Liver (tissue), 3 donors: Measurements from ENCODE around the gene SHOC2.

Experiments used
- RAD21 ChIP-seq, 2 donors: IDR thresholded peaks; 2 replicates each; pipeline ENCODE4 v1.6.1; 2016; ENCODE audit warnings: antibody characterized with exemption in 2 of 2, mild to moderate bottlenecking in 2 of 2
- TF ChIP-seq, protein P1 (sequence below): fragments of 150-350 bp; IDR thresholded peaks from 2 replicates; pipeline ENCODE4 v1.5.1; 2017; ENCODE audit warnings: improper control_type of control experiment, low read depth, low read length; ENCODE audit not compliant: missing input control
- donor health status: healthy.
- donor health status: healthy.

DNA sequence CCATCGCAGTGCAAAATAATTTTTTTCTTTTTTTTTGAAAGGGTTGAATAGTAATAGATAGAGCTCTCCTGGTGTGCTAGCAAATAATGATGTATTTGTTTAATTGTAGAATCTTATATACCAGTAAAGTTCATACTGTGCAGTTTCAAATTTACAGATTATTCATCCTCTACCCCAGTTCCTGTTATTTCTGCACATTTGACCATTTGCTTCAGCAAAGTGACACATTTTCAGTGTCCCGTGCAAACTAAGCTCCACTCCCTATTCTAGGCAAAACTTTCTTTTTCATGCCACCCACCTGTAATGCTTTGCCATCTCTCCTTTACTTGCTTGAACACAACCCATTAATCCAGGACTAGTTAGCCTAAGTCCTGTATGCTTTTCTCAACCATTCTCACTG lies 43.0 kb downstream of the SHOC2 start:
- TF ChIP-seq, protein P1, sequence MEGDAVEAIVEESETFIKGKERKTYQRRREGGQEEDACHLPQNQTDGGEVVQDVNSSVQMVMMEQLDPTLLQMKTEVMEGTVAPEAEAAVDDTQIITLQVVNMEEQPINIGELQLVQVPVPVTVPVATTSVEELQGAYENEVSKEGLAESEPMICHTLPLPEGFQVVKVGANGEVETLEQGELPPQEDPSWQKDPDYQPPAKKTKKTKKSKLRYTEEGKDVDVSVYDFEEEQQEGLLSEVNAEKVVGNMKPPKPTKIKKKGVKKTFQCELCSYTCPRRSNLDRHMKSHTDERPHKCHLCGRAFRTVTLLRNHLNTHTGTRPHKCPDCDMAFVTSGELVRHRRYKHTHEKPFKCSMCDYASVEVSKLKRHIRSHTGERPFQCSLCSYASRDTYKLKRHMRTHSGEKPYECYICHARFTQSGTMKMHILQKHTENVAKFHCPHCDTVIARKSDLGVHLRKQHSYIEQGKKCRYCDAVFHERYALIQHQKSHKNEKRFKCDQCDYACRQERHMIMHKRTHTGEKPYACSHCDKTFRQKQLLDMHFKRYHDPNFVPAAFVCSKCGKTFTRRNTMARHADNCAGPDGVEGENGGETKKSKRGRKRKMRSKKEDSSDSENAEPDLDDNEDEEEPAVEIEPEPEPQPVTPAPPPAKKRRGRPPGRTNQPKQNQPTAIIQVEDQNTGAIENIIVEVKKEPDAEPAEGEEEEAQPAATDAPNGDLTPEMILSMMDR, result no peak
- TF ChIP-seq RAD21 (IDR thresholded peaks at IDR 0.05), result no peak
